Thyroid gland (tissue), 4 donors: Measurements from ENCODE around the gene LDLRAD4. TPM values are rescaled to one million over a fixed set of nuclear protein-coding genes. Genes with fewer than 3 reads are reported as not detected.

Source experiments
- DNase-seq, 2 donors: peaks; one replicate each; pipeline ENCODE4 v3.0.0-alpha.2; 2019
- H3K27ac ChIP-seq, 3 donors: fragments of 200-600 bp; sonication (generic); 1 replicate in 2 of 3; 2 replicates in 1 of 3; pipeline ENCODE4 v1.5.1; 2016 to 2019; ENCODE audit warnings: mild to moderate bottlenecking in 1 of 3, moderate library complexity in 1 of 3
- H3K27me3 ChIP-seq: fragments of 200-600 bp; sonication (generic); one replicate; pipeline ENCODE4 v1.5.1; 2019
- H3K36me3 ChIP-seq, 2 donors: fragments of 200-600 bp; sonication (generic); one replicate each; pipeline ENCODE4 v1.5.1; 2016 to 2019
- H3K4me1 ChIP-seq, 2 donors: fragments of 200-600 bp; sonication (generic); one replicate each; pipeline ENCODE4 v1.5.1; 2017 to 2019
- H3K4me3 ChIP-seq, 3 donors: fragments of 200-600 bp; sonication (generic); replicated peaks in 1 of 3; 1 replicate in 2 of 3; 2 replicates in 1 of 3; pipeline ENCODE4 v1.5.1; 2016; ENCODE audit warnings: mild to moderate bottlenecking in 1 of 3
- H3K9me3 ChIP-seq: fragments of 200-600 bp; sonication (generic); one replicate; pipeline ENCODE4 v1.5.1; 2017
- POLR2A ChIP-seq, 2 donors: fragments of 450-650 bp; IDR thresholded peaks; one replicate each; pipeline ENCODE4 v1.6.1; 2017; ENCODE audit warnings: antibody characterized with exemption in 2 of 2, mild to moderate bottlenecking in 2 of 2, moderate library complexity in 1 of 2
- WGBS, 2 donors: methylation state at CpG; one replicate each; pipeline ENCODE4 v1.1.5; 2017; 5-methylcytosine and 5-hydroxymethylcytosine counted together
- intact Hi-C: fragments of 100-400 bp; cut with DNase I; formaldehyde crosslinking; loops from one replicate; pipeline ENCODE4 v1.15.1; 2023
- total RNA-seq, 4 donors: library from RNA; depleted of rRNA; stranded (reverse); fragments of >200 nt; gene quantifications; one replicate each; pipeline ENCODE4 v1.2.3, GENCODE V29; 2016
- TF ChIP-seq, protein P1 (sequence below), 6 experiments: fragments of 200-600 bp in 3 of 6; fragments of 450-650 bp in 3 of 6; sonication (generic) in 3 of 6; IDR thresholded peaks; one replicate each; pipeline ENCODE4 v1.5.1; 2016 to 2019; ENCODE audit warnings: antibody characterized with exemption in 6 of 6, mild to moderate bottlenecking in 2 of 6, inconsistent platforms in 1 of 6, moderate library complexity in 1 of 6

Gene LDLRAD4
- total RNA-seq, 4 donors from 2014 or later, result 23.7 to 35.7 (median 29.7) TPM

DNA sequence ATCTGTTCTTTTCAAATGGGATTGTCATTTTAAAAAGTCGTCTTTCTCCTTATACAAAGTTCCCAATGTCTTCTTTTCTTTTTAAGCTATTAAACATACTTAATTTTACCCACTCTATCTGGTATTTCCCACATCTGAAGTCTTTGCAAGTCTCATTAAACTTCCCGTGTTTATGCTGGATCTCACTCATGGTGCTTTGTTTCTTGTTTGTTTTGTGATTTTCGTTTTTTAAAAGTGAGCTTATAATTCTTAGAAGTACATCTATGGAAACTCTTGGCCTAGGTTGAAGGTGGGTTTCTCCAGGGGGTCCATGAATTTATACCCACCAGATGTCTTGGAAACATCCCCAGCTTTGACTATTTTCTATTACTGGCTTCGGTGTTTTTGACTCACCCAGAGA, 299.8 kb downstream of the LDLRAD4 start:
- Histone ChIP-seq H3K27me3 (no peaks in the 10 kb centered on the region), H3K27ac (no peak overlapping the region), H3K9me3 (no peaks in the 10 kb centered on the region), H3K36me3 (no peaks in the 10 kb centered on the region), H3K4me3 (no peak overlapping the region), H3K4me1 (peaks cover 0 to 7% of the 10 kb centered on the region in 2 donors)
- 72 to 79% methylated on average over 4 of the region's 4 CpGs for WGBS, 2 donors
- intact Hi-C loops, result no loop called here
- TF ChIP-seq, protein P1, sequence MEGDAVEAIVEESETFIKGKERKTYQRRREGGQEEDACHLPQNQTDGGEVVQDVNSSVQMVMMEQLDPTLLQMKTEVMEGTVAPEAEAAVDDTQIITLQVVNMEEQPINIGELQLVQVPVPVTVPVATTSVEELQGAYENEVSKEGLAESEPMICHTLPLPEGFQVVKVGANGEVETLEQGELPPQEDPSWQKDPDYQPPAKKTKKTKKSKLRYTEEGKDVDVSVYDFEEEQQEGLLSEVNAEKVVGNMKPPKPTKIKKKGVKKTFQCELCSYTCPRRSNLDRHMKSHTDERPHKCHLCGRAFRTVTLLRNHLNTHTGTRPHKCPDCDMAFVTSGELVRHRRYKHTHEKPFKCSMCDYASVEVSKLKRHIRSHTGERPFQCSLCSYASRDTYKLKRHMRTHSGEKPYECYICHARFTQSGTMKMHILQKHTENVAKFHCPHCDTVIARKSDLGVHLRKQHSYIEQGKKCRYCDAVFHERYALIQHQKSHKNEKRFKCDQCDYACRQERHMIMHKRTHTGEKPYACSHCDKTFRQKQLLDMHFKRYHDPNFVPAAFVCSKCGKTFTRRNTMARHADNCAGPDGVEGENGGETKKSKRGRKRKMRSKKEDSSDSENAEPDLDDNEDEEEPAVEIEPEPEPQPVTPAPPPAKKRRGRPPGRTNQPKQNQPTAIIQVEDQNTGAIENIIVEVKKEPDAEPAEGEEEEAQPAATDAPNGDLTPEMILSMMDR (IDR thresholded peaks at IDR 0.05), result no peak
- TF ChIP-seq POLR2A (IDR thresholded peaks at IDR 0.05), result no peak
- no peak for DNase-seq

DNA sequence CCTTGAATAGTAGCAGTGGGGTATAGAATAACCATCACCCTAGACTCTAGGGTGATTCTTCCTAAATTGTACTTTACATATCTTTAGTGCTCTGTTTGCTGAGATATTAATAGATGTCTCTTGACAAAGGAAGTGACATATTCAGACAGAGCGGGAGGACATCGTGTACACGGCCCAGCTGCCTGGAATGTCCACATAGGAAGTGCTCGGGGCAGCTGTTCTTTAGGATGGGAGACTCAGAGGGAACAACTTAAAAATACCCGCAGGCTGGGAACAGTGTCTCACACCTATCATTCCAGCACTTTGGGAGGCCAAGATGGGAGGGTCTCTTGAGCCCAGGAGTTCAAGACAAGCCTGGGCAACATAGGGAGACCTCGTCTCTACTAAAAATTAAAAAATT, 301.7 kb downstream of the LDLRAD4 start:
- no peaks in the 10 kb centered on the region for H3K36me3 ChIP-seq
- H3K4me1 ChIP-seq, result peaks cover 0 to 7% of the 10 kb centered on the region in 2 donors
- WGBS, 2 donors, result 82 to 87% methylated on average over 6 of the region's 6 CpGs
- peak in 1 of 2 donors; percentile 18 for DNase-seq
- intact Hi-C loops, result no loop called here
- H3K27me3 ChIP-seq, result no peaks in the 10 kb centered on the region
- H3K27ac ChIP-seq, result peak overlapping the region; percentile 30 to 42 (median 37)
- no peaks in the 10 kb centered on the region for H3K9me3 ChIP-seq
- TF ChIP-seq POLR2A (IDR thresholded peaks at IDR 0.05), result no peak
- TF ChIP-seq, protein P1 (IDR thresholded peaks at IDR 0.05), result no peak
- H3K4me3 ChIP-seq, result no peak overlapping the region

DNA sequence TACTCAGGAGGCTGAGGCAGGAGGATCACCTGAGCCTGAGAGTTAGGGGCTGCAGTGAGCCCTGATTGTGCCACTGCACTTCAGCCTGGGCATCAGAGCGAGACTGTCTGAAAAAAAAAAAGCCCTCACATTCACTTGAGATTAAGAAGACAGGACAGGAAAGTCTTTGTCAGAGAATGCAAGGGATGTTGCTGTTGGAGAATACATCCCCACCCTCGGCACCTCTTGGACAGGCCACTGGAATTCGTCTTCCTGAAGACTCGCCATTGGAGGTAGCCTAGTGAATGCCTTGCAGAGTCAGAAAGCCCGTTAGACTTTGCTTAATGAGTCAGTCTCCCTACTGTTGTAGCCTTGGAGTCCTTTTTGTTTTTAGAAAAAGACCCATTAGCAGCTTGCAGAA, 302.2 kb downstream of the LDLRAD4 start:
- WGBS, 2 donors, result 88 to 90% methylated on average over 5 of the region's 5 CpGs
- TF ChIP-seq POLR2A (IDR thresholded peaks at IDR 0.05), result no peak
- TF ChIP-seq, protein P1 (IDR thresholded peaks at IDR 0.05), result no peak
- Histone ChIP-seq H3K9me3 (no peaks in the 10 kb centered on the region), H3K27me3 (no peaks in the 10 kb centered on the region), H3K4me3 (no peak overlapping the region), H3K4me1 (peaks cover 0 to 7% of the 10 kb centered on the region in 2 donors), H3K36me3 (no peaks in the 10 kb centered on the region), H3K27ac (peak overlapping the region; percentile 30 to 42 (median 37))
- intact Hi-C loops, result no loop called here
- DNase-seq, result no peak

DNA sequence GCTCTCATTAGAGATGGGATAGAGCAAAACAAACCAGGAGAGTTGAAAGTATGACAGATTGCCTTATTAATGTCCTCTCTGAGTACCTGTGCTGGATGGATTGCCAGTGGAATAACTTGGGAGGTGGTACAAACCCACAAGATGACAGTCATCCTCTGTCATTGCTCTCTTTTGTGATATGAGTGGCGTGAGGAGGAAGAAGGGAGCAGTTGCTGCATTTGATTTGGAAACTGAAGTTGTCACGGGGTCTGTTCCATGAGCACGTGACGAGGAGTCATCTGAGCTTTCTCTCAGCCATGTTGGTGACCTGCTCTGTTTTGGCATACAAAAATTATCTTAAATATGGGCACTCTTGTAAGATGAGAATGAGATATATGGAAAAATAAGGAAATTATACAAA, 302.9 kb downstream of the LDLRAD4 start:
- Histone ChIP-seq H3K36me3 (no peaks in the 10 kb centered on the region), H3K27ac (no peak overlapping the region), H3K27me3 (no peaks in the 10 kb centered on the region), H3K9me3 (no peaks in the 10 kb centered on the region), H3K4me3 (no peak overlapping the region), H3K4me1 (peaks cover 0 to 7% of the 10 kb centered on the region in 2 donors)
- WGBS, 2 donors, result 89 to 97% methylated on average over 4 of the region's 4 CpGs
- no peak for DNase-seq
- TF ChIP-seq, protein P1 (IDR thresholded peaks at IDR 0.05), result no peak
- no peak for TF ChIP-seq POLR2A (IDR thresholded peaks at IDR 0.05)
- intact Hi-C loops, result no loop called here

DNA sequence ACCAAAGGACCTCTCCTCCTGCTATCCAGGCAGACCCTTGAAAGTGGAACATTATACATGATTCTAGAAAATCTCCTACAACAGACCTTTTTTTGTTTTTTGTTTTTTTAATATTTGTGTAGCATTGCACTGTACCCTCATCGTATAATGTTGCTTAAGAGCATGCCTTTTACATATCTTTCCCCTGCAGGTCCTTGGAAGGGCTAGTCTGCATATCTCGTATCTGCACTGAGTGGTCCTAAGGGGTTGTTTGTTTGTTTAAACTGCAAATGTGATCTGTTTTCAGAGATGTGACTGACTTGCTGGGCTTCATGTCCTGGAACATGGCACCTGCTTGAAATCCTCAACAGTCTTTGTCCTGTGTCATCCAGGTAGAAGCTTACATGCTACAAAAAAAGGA, 303.7 kb downstream of the LDLRAD4 start:
- WGBS, 2 donors, result 90 to 97% methylated on average over 2 of the region's 2 CpGs
- no peak for DNase-seq
- Histone ChIP-seq H3K9me3 (no peaks in the 10 kb centered on the region), H3K27me3 (no peaks in the 10 kb centered on the region), H3K4me3 (no peak overlapping the region), H3K36me3 (no peaks in the 10 kb centered on the region), H3K4me1 (peaks cover 0 to 7% of the 10 kb centered on the region in 2 donors), H3K27ac (no peak overlapping the region)
- intact Hi-C loops, result no loop called here
- TF ChIP-seq POLR2A (IDR thresholded peaks at IDR 0.05), result no peak
- TF ChIP-seq, protein P1 (IDR thresholded peaks at IDR 0.05), result no peak
